NT2/D1 (cell line): Measurements from ENCODE around the gene NBDY.

Source experiments
- YY1 ChIP-seq: IDR thresholded peaks from 2 replicates; pipeline ENCODE4 v1.6.1; 2011; ENCODE audit not compliant: insufficient read length, insufficient read depth
- ZNF274 ChIP-seq: IDR thresholded peaks from 2 replicates; pipeline ENCODE4 v1.6.1; 2011; ENCODE audit warnings: mild to moderate bottlenecking, low read depth, low read length

DNA sequence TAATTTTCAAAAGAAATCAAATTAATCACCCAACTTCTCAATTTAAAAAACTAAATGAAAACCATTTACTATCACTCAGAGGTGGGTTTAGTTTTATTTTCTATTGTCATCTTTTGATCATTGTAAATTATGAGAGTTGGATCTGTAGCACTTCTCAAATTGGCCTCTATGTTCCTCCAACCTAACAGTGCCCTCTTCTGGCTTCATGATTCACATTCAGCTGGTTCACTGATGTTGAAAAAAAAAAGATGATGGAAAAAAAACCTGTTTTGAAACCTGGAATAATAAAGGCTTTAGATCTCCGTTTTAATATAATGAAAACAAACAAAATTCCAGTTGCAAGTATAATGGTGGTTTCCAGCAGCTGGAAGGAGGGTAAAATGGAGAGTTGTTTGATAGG lies 2.4 kb upstream of the NBDY start:
- TF ChIP-seq YY1 (no peak), ZNF274 (no peak)
